ENCODE measurements around the gene PIP5K1C. TPM values are rescaled to one million over a fixed set of nuclear protein-coding genes. Genes with fewer than 3 reads are reported as not detected.

The PIP5K1C gene
- total RNA-seq, 1 donor from 2014 or later, result 43.6 TPM

DNA sequence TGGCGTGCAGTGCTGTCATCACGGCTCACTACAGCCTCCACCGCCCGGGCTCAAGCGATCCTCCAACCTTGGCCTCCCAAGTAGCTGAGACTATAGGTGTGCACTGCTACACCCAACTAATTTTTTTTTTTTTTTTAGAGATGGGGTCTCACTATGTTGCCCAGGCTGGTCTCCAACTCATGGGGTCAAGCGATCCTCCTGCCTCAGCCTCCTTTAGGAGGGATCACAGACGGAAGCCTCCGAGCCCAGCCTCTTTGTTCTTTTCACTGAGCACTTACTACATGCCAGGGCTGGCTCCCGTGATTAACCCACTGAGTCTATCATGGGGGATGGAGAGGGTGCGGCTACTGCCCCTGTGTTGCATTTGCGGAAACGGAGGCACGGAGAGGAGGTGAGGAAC is 60.8 kb downstream of the PIP5K1C start:
- Histone ChIP-seq H3K36me3 (peaks cover 77% of the 10 kb centered on the region), H3K27ac (no peak overlapping the region), H3K4me3 (no peak overlapping the region), H3K9me3 (no peaks in the 10 kb centered on the region), H3K4me1 (no peaks in the 10 kb centered on the region), H3K27me3 (ENCODE audit: low read depth) (no peaks in the 10 kb centered on the region)
- TF ChIP-seq, protein P1, sequence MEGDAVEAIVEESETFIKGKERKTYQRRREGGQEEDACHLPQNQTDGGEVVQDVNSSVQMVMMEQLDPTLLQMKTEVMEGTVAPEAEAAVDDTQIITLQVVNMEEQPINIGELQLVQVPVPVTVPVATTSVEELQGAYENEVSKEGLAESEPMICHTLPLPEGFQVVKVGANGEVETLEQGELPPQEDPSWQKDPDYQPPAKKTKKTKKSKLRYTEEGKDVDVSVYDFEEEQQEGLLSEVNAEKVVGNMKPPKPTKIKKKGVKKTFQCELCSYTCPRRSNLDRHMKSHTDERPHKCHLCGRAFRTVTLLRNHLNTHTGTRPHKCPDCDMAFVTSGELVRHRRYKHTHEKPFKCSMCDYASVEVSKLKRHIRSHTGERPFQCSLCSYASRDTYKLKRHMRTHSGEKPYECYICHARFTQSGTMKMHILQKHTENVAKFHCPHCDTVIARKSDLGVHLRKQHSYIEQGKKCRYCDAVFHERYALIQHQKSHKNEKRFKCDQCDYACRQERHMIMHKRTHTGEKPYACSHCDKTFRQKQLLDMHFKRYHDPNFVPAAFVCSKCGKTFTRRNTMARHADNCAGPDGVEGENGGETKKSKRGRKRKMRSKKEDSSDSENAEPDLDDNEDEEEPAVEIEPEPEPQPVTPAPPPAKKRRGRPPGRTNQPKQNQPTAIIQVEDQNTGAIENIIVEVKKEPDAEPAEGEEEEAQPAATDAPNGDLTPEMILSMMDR (IDR thresholded peaks at IDR 0.05), result no peak
- no peak for ATAC-seq
- intact Hi-C loops (cut with DNase I), result no loop called here
- no peak for DNase-seq

DNA sequence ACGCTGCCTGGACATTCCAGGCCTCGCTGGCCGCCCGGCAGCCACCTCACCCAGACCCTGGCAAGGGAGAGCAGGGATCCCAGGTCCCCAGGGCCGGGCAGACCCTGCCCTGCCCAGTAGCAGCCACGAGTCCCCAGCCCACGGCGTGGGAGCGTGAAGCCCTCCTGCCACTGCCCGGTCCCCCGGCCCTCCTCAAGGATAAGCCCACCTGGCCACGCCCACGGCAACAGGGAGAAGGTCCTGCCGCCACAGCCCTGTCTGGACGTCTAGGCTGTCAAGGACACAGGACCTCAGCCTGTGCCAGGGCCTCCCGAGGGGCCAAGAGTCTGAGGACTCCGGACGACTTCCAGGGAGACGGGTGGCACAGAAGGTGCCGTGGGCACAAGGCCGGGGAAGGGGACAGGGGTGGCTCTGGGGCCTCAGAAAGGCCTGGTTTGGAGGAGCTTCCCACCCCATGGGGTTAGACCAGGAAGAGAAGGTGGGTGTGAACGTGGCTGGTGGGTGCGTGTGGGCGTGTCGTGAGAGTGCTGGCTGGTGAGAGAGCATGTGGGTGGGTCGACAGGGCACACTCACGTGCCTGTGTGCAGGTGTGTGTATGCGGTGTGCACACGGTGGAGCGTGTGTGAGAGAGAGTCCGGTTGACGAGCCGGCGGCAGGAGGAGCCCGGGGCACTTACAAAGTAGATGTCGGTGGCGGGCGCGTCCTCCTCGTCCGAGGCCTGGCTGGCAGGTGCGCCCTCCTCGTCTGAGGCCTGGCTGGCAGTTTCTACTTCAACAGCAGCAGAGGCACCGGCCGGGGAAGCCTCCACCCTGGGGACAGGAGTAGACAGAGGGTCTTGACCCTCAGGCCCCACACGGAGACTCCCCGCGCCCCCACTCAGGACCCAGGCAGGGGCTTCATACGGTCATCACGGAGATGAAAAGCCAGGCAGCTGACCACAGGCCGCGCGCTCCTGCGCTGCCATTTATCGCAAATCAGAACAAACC is 61.8 kb downstream of the PIP5K1C start:
- TF ChIP-seq, protein P1 (IDR thresholded peaks at IDR 0.05), result no peak
- intact Hi-C loops (cut with DNase I), result no loop called here
- Histone ChIP-seq H3K9me3 (no peaks in the 10 kb centered on the region), H3K27me3 (ENCODE audit: low read depth) (no peaks in the 10 kb centered on the region), H3K36me3 (peaks cover 69% of the 10 kb centered on the region), H3K4me1 (no peaks in the 10 kb centered on the region), H3K4me3 (no peak overlapping the region), H3K27ac (no peak overlapping the region)
- ATAC-seq (peak in 1 of 2 donors; percentile 2), DNase-seq (no peak)

DNA sequence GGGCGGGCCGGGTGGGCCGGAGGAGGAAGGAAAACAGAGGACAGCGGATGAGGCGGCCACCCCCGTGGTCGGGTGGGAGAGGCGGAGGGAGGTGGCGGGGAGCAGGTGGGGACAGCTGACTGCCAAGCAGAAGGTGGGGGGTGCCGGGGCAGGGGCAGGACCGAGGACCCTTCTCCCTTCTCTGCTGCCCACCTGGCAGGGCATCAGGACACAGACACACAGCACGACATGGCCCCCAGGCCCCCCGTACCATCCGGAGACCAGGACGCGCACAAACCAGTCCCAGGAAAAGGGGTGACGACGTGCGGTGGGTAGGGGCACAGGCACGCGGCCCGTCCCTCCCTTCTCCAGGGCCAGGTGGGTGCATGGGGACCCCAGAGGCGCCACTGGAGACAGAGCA is 62.6 kb downstream of the PIP5K1C start:
- Histone ChIP-seq H3K36me3 (peaks cover 71% of the 10 kb centered on the region), H3K9me3 (no peaks in the 10 kb centered on the region), H3K27ac (no peak overlapping the region), H3K4me1 (no peaks in the 10 kb centered on the region), H3K4me3 (no peak overlapping the region), H3K27me3 (ENCODE audit: low read depth) (no peaks in the 10 kb centered on the region)
- intact Hi-C loops (cut with DNase I), result no loop called here
- ATAC-seq, result no peak
- TF ChIP-seq, protein P1 (IDR thresholded peaks at IDR 0.05), result no peak
- DNase-seq, result no peak

DNA sequence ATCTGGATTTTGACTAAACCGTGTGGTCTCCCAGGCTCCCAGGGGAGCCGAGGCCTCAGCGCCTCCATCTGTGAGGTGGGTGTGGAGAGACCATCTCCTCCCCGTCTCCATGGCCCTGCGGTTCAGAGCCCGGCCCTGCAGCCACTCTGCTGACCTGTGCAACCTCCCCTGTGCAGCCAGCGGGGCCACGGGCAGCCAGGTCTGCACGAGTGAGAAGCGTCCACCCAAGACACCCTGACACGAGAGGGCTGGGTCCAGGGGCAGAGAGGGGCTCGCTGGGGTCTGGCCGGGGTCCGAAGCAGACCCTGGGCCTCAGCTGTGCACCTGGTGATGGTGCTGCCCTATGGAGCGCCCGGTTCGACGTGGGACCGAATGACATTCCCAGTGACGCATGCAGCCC is 63.3 kb downstream of the PIP5K1C start:
- peaks cover 70% of the 10 kb centered on the region for H3K36me3 ChIP-seq
- intact Hi-C loops (cut with DNase I), result no loop called here
- H3K4me1 ChIP-seq, result no peaks in the 10 kb centered on the region
- TF ChIP-seq, protein P1 (IDR thresholded peaks at IDR 0.05), result no peak
- no peak overlapping the region for H3K27ac ChIP-seq
- no peak overlapping the region for H3K4me3 ChIP-seq
- H3K27me3 ChIP-seq (ENCODE audit: low read depth), result no peaks in the 10 kb centered on the region
- ATAC-seq, result no peak
- no peaks in the 10 kb centered on the region for H3K9me3 ChIP-seq
- no peak for DNase-seq

DNA sequence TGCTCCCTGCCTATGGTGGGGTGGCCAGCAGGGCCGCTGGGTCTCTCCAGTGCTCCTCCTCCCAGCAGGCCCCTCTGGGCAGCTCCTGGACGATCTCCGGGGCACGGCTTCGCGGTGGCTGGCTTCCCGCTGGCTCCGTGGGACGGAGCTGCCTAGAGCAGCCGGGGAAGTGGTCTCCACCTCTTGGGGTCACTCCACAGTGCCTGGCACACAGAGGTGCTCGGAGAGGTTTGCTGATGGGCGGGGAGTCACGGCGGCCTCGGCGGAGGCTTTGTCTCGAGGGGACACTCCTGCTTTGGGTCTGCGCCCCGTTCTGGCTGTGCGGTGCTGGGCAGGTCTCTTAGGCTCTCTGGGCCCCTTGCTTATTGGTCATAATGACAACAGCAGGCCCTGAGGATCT is 63.8 kb downstream of the PIP5K1C start:
- intact Hi-C loops (cut with DNase I), result no loop called here
- no peak overlapping the region for H3K4me3 ChIP-seq
- H3K4me1 ChIP-seq, result no peaks in the 10 kb centered on the region
- H3K36me3 ChIP-seq, result peaks cover 70% of the 10 kb centered on the region
- ATAC-seq, result no peak
- DNase-seq, result no peak
- no peaks in the 10 kb centered on the region for H3K9me3 ChIP-seq
- no peak overlapping the region for H3K27ac ChIP-seq
- H3K27me3 ChIP-seq (ENCODE audit: low read depth), result no peaks in the 10 kb centered on the region
- TF ChIP-seq, protein P1 (IDR thresholded peaks at IDR 0.05), result no peak
